IMR-90 (cell line): Measurements from ENCODE around the gene ITGB1BP2. TPM values are rescaled to one million over a fixed set of nuclear protein-coding genes. Genes with fewer than 3 reads are reported as not detected.

ENCODE experiments used
- ATAC-seq: fragments of 200-7000 bp; cut with Tn5 transposase; 2 replicates; pipeline ENCODE4 v1.9.1; 2020; ENCODE audit warnings: low read depth, mild to moderate bottlenecking, moderate library complexity
- BruUV-seq: library from RNA; stranded (reverse); fragments of 400-500 nt; replicated peaks from 2 replicates; lab custom pipeline; 2021; lab: Mats Ljungman, UMichigan
- CTCF ChIA-PET: fragments of 300-600 bp; formaldehyde crosslinking; extraction: SDS; loops from one replicate; lab custom pipeline; 2021; ENCODE audit warnings: antibody characterized with exemption; lab: Yijun Ruan, JAX
- POLR2A ChIA-PET: fragments of 300-600 bp; sonication (Branson Sonifier 250); formaldehyde crosslinking; loops from one replicate; lab custom pipeline; 2022; ENCODE audit warnings: antibody characterized with exemption; ENCODE audit not compliant: unreplicated experiment; lab: Charles Lee
- DNase-seq: peaks from one replicate; pipeline ENCODE4 v3.0.0; 2013
- H2AFZ ChIP-seq: replicated peaks from 2 replicates; pipeline ENCODE3; 2013; ENCODE audit warnings: low read length, mild to moderate bottlenecking; ENCODE audit not compliant: poor library complexity
- H2AK5ac ChIP-seq: 2 replicates; pipeline ENCODE4 v1.6.1; 2013; ENCODE audit warnings: low read depth, low read length, inconsistent platforms
- H2AK9ac ChIP-seq: replicated peaks from 2 replicates; pipeline ENCODE3; 2013; ENCODE audit warnings: mild to moderate bottlenecking, low read depth, low read length, moderate library complexity; ENCODE audit not compliant: poor library complexity
- H2BK120ac ChIP-seq: 2 replicates; pipeline ENCODE4 v1.6.1; 2013; ENCODE audit warnings: low read depth, low read length, inconsistent platforms
- H2BK15ac ChIP-seq: 3 replicates; pipeline ENCODE4 v1.6.1; 2013; ENCODE audit warnings: low read depth, low read length, inconsistent platforms
- H2BK20ac ChIP-seq: 2 replicates; pipeline ENCODE4 v1.6.1; 2013; ENCODE audit warnings: low read depth, mild to moderate bottlenecking, inconsistent platforms, low read length, moderate library complexity
- H2BK5ac ChIP-seq: 2 replicates; pipeline ENCODE4 v1.6.1; 2013; ENCODE audit warnings: mild to moderate bottlenecking, low read depth, low read length, inconsistent platforms; ENCODE audit not compliant: poor library complexity, severe bottlenecking
- H3K14ac ChIP-seq: replicated peaks from 2 replicates; pipeline ENCODE4 v1.6.1; 2013; ENCODE audit warnings: low read depth, low read length, inconsistent platforms
- H3K18ac ChIP-seq: 2 replicates; pipeline ENCODE4 v1.6.1; 2013; ENCODE audit warnings: low read depth, low read length, control low read depth
- H3K23ac ChIP-seq: 2 replicates; pipeline ENCODE4 v1.6.1; 2013; ENCODE audit warnings: low read depth, low read length, inconsistent platforms
- H3K27ac ChIP-seq: 2 replicates; pipeline ENCODE4 v1.5.1; 2013; ENCODE audit warnings: mild to moderate bottlenecking, control low read depth, low read length; ENCODE audit not compliant: insufficient read depth
- H3K27me3 ChIP-seq: 2 replicates; pipeline ENCODE4 v1.6.1; 2013; ENCODE audit warnings: low read length; ENCODE audit not compliant: control insufficient read depth, insufficient read depth
- H3K36me3 ChIP-seq: 2 replicates; pipeline ENCODE4 v1.6.1; 2013; ENCODE audit warnings: low read length, mixed read lengths; ENCODE audit not compliant: control insufficient read depth, insufficient read depth
- H3K4ac ChIP-seq: 2 replicates; pipeline ENCODE4 v1.6.1; 2013; ENCODE audit warnings: low read depth, low read length, inconsistent platforms
- H3K4me1 ChIP-seq: 2 replicates; pipeline ENCODE4 v1.6.1; 2013; ENCODE audit warnings: low read length, mixed read lengths; ENCODE audit not compliant: control insufficient read depth, insufficient read depth
- H3K4me2 ChIP-seq: 2 replicates; pipeline ENCODE4 v1.6.1; 2013; ENCODE audit warnings: low read depth, mild to moderate bottlenecking, control low read depth, low read length, moderate library complexity
- H3K4me3 ChIP-seq: 2 replicates; pipeline ENCODE4 v1.5.1; 2013; ENCODE audit warnings: low read depth, mild to moderate bottlenecking, control low read depth, low read length, moderate library complexity; ENCODE audit not compliant: insufficient read depth
- H3K56ac ChIP-seq: 2 replicates; pipeline ENCODE4 v1.6.1; 2013; ENCODE audit warnings: low read length, inconsistent platforms; ENCODE audit not compliant: insufficient read depth; ENCODE audit errors: extremely low read depth
- H3K79me1 ChIP-seq, 2 experiments: 2 replicates each; pipeline ENCODE4 v1.6.1; 2013; ENCODE audit warnings: low read length in 2 of 2, inconsistent platforms in 1 of 2, low read depth in 1 of 2
- H3K9ac ChIP-seq: 2 replicates; pipeline ENCODE4 v1.6.1; 2013; ENCODE audit warnings: low read depth, low read length, control low read depth
- H3K9me1 ChIP-seq: 2 replicates; pipeline ENCODE4 v1.6.1; 2013; ENCODE audit warnings: low read length, inconsistent platforms; ENCODE audit not compliant: insufficient read depth
- H3K9me3 ChIP-seq: 2 replicates; pipeline ENCODE4 v1.6.1; 2013; ENCODE audit warnings: low read length; ENCODE audit not compliant: control insufficient read depth, insufficient read depth
- H4K20me1 ChIP-seq: 2 replicates; pipeline ENCODE4 v1.6.1; 2013; ENCODE audit warnings: low read length, inconsistent platforms; ENCODE audit not compliant: insufficient read depth
- H4K5ac ChIP-seq: 2 replicates; pipeline ENCODE4 v1.6.1; 2013; ENCODE audit warnings: mild to moderate bottlenecking, low read depth, low read length, control low read depth
- H4K8ac ChIP-seq, 2 experiments: 2 replicates each; pipeline ENCODE4 v1.6.1; 2013; ENCODE audit warnings: low read depth in 2 of 2, low read length in 2 of 2, control low read depth in 1 of 2, inconsistent platforms in 1 of 2
- H4K91ac ChIP-seq: 2 replicates; pipeline ENCODE4 v1.6.1; 2013; ENCODE audit warnings: low read depth, low read length, inconsistent platforms; ENCODE audit not compliant: insufficient read depth
- CHD1 ChIP-seq: IDR thresholded peaks from 2 replicates; pipeline ENCODE4 v1.6.1; 2012; ENCODE audit warnings: low read depth, low read length, improper control_type of control experiment
- FOS ChIP-seq: fragments of 150-350 bp; IDR thresholded peaks from 2 replicates; pipeline ENCODE4 v1.6.1; 2016; ENCODE audit warnings: low read depth, low read length
- MAZ ChIP-seq: IDR thresholded peaks from 2 replicates; pipeline ENCODE4 v1.6.1; 2012; ENCODE audit warnings: low read depth, mild to moderate bottlenecking, low read length, improper control_type of control experiment, moderate library complexity, borderline replicate concordance
- NFE2L2 ChIP-seq: fragments of 150-350 bp; IDR thresholded peaks from 2 replicates; pipeline ENCODE4 v1.6.1; 2016; ENCODE audit warnings: low read depth, mild to moderate bottlenecking, low read length
- RAD21 ChIP-seq: IDR thresholded peaks from 2 replicates; pipeline ENCODE4 v1.6.1; 2012; ENCODE audit warnings: low read length, improper control_type of control experiment
- WGBS, 2 experiments: methylation state at CpG; one replicate each; pipeline versions ENCODE4 v1.1.5 to v1.1.7; 2013; ENCODE audit warnings: missing lambda C conversion rate in 2 of 2; ENCODE audit not compliant: insufficient read length in 1 of 2; ENCODE audit errors: extremely low coverage in 2 of 2; 5-methylcytosine and 5-hydroxymethylcytosine counted together
- dilution Hi-C: fragments of 300-500 bp; cut with HindIII; formaldehyde crosslinking; loops from one replicate; pipeline ENCODE4 v1.14.3; 2018; ENCODE audit warnings: low sequenced_read_pairs; ENCODE audit not compliant: unreplicated experiment
- in situ Hi-C: fragments of 300-500 bp; cut with MboI; formaldehyde crosslinking; loops from 3 replicates; pipeline ENCODE4 v1.14.3; 2019; ENCODE audit warnings: low sequenced_read_pairs, inconsistent platforms, mixed read lengths
- intact Hi-C: fragments of 100-400 bp; cut with micrococcal nuclease; formaldehyde crosslinking; loops from 2 replicates; pipeline ENCODE4 v1.10.0; 2022
- polyA plus RNA-seq, 3 experiments: library from polyadenylated mRNA; depleted of rRNA; stranded (reverse); fragments of >200 nt; gene quantifications; 2 replicates each; pipeline ENCODE4 v1.2.3, GENCODE V29; 2012; ENCODE audit warnings: low replicate concordance in 1 of 3
- total RNA-seq: library from RNA; depleted of rRNA; stranded (reverse); fragments of >200 nt; gene quantifications from 2 replicates; pipeline ENCODE4 v1.2.3, GENCODE V29; 2012
- TF ChIP-seq, protein P1 (sequence below): conservative IDR thresholded peaks from 2 replicates; pipeline ENCODE4 v1.5.1; 2012; ENCODE audit warnings: mild to moderate bottlenecking, low read depth, low read length, improper control_type of control experiment

The ITGB1BP2 gene
- total and polyA plus RNA-seq, 2 of the 4 experiments (the other 2 are of a cell fraction), result 3.0 to 3.5 TPM

DNA sequence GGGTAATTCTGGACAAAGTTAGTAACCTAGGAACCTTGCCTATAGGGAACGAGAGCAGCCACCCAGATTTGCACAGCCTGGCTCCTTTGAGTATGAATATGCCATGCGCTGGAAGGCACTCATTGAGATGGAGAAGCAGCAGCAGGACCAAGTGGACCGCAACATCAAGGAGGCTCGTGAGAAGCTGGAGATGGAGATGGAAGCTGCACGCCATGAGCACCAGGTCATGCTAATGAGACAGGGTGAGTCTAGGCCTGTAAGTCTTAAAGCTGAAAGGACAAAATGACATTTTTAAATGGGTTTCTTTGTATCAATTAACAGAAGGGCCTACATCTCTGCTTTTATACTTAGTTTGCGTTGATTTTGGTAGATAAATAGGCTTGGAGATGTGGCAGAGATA, 4.7 kb upstream of the ITGB1BP2 start:
- no peak overlapping the region for H3K4me2 ChIP-seq
- peaks cover 10 to 17% of the 10 kb centered on the region in 2 experiments; a peak in 3 of 4 replicates for H3K79me1 ChIP-seq
- no peak overlapping the region for H3K18ac ChIP-seq
- H3K27ac ChIP-seq, result no peak overlapping the region
- peaks cover 51% of the 10 kb centered on the region for H3K36me3 ChIP-seq
- no peak overlapping the region for H3K56ac ChIP-seq
- no peak overlapping the region for H2BK15ac ChIP-seq
- peaks cover 12% of the 10 kb centered on the region; the same call in 1 of the 2 replicates for H4K20me1 ChIP-seq
- H3K9me1 ChIP-seq, result 0 out of 2 replicates have a peak, but pooled peaks cover 3% of the 10 kb centered on the region
- no peak overlapping the region for H3K23ac ChIP-seq
- intact Hi-C loops, result no loop called here
- H2BK5ac ChIP-seq, result no peak overlapping the region
- H2AFZ ChIP-seq, result no peak overlapping the region
- no TSS peak for BruUV-seq
- no peak overlapping the region for H3K14ac ChIP-seq
- no peak overlapping the region for H4K8ac ChIP-seq
- in situ Hi-C loops, result no loop called here
- H4K5ac ChIP-seq, result no peak overlapping the region
- H2BK20ac ChIP-seq, result no peak overlapping the region
- ATAC-seq (no peak), DNase-seq (no peak)
- H3K9ac ChIP-seq, result no peak overlapping the region
- no peak overlapping the region for H2BK120ac ChIP-seq
- CTCF ChIA-PET, result no interaction called here
- H3K4ac ChIP-seq, result no peak overlapping the region
- no CpG with 5 or more reads among the region's 6 CpGs for WGBS, 2 experiments
- no peak for TF ChIP-seq NFE2L2
- no peak for TF ChIP-seq MAZ
- TF ChIP-seq, protein P1, sequence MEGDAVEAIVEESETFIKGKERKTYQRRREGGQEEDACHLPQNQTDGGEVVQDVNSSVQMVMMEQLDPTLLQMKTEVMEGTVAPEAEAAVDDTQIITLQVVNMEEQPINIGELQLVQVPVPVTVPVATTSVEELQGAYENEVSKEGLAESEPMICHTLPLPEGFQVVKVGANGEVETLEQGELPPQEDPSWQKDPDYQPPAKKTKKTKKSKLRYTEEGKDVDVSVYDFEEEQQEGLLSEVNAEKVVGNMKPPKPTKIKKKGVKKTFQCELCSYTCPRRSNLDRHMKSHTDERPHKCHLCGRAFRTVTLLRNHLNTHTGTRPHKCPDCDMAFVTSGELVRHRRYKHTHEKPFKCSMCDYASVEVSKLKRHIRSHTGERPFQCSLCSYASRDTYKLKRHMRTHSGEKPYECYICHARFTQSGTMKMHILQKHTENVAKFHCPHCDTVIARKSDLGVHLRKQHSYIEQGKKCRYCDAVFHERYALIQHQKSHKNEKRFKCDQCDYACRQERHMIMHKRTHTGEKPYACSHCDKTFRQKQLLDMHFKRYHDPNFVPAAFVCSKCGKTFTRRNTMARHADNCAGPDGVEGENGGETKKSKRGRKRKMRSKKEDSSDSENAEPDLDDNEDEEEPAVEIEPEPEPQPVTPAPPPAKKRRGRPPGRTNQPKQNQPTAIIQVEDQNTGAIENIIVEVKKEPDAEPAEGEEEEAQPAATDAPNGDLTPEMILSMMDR, result no peak
- no peak for TF ChIP-seq RAD21
- no peak for TF ChIP-seq CHD1
- no peak for TF ChIP-seq FOS
- H3K4me1 ChIP-seq, result no peaks in the 10 kb centered on the region
- no peak overlapping the region for H4K91ac ChIP-seq
- H3K9me3 ChIP-seq, result no peaks in the 10 kb centered on the region
- POLR2A ChIA-PET, result no interaction called here
- no peak overlapping the region for H2AK5ac ChIP-seq
- no peak overlapping the region for H2AK9ac ChIP-seq
- dilution Hi-C loops, result no loop called here
- H3K27me3 ChIP-seq, result no peaks in the 10 kb centered on the region
- H3K4me3 ChIP-seq, result no peak overlapping the region
